ENCODE measurements around the gene AKAP7. TPM values are rescaled to one million over a fixed set of nuclear protein-coding genes. Genes with fewer than 3 reads are reported as not detected.

The AKAP7 gene
- polyA plus RNA-seq, 1 experiment = 0.63 TPM

DNA sequence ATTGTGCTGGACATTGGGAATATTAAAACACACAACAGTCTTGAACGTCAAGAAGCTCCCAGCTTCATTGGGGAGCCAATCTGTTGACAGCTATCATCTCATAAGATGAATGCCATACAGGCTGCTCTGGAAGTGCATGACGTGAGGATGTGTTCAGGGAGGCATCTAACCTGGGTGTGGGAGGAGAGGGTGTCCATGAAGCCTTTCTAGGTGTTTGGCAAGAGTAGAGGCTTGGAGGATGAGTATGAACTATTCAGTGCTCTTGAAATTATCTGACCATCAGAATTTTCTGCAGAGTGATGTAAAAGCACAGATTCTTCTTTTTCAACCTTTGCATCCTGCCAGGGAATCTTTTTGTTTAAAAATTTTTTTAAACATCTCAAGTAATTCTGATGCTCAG, 11.6 kb downstream of the AKAP7 start:
- ChIA-PET POLR2A (no interaction called here), CTCF (no interaction called here)
- TF ChIP-seq, protein P1, sequence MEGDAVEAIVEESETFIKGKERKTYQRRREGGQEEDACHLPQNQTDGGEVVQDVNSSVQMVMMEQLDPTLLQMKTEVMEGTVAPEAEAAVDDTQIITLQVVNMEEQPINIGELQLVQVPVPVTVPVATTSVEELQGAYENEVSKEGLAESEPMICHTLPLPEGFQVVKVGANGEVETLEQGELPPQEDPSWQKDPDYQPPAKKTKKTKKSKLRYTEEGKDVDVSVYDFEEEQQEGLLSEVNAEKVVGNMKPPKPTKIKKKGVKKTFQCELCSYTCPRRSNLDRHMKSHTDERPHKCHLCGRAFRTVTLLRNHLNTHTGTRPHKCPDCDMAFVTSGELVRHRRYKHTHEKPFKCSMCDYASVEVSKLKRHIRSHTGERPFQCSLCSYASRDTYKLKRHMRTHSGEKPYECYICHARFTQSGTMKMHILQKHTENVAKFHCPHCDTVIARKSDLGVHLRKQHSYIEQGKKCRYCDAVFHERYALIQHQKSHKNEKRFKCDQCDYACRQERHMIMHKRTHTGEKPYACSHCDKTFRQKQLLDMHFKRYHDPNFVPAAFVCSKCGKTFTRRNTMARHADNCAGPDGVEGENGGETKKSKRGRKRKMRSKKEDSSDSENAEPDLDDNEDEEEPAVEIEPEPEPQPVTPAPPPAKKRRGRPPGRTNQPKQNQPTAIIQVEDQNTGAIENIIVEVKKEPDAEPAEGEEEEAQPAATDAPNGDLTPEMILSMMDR (IDR thresholded peaks at IDR 0.05; ENCODE audit: insufficient read depth, low read depth, low read length) = no peak

DNA sequence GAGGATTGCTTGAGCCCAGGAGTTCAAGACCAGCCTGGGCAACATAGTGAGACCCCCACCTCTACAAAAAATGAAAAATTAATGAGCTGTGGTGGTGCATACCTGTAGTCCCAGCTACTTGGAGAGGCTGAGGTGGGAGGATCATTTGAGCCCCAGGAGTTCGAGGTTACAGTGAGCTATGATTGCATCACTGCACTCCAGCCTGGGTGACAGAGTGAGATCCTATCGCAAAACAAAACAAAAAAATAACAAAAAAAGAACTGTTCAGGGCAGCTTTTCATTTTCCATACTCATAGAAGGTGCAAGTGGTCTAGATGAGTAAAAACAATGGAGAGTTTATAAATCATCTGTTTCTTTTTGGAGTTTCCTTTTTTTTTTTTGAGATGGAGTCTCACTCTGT, 21.1 kb downstream of the AKAP7 start:
- CTCF ChIA-PET = interaction anchor here (0.6 to 0.9 kb wide), 2 partner anchors 11 to 12 kb away, joined by 3 to 4 read pairs; no protein-coding TSS in a partner anchor

More for the DNA sequence above, 11.6 kb downstream of the AKAP7 start:
- Histone ChIP-seq H3K27me3 (ENCODE audit: control insufficient read depth, insufficient read depth, low read length) (no peaks in the 10 kb centered on the region), H3K4me3 (ENCODE audit: low read depth, low read length) (no peak overlapping the region), H3K36me3 (ENCODE audit: control insufficient read depth, insufficient read depth, low read length) (no peaks in the 10 kb centered on the region)
- DNase-seq (ENCODE audit: low read depth) = no peak

DNA sequence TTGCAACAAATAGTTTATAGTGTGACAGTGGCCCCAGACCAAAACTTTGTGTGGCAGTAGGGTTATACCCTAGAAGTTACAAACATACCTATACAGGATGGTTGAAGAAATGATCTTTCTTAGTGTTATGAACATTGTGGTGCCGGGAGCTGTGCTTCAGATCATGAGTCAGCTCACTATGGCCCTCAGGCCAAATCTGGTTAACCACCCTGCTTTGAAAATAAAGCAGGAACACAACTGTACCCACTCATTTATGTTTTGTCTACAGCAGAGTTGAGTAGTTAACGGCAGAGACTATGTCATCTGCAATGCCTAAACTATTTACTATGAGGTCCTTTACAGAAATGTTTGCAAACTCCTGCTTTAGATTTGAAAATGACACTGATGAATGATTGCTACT, 24.3 kb downstream of the AKAP7 start:
- ChIA-PET POLR2A (no interaction called here), CTCF (interaction anchor here (0.6 kb wide), 1 partner anchor 12 kb away, joined by 3 read pairs; no protein-coding TSS in a partner anchor)
- H3K36me3 ChIP-seq (ENCODE audit: control insufficient read depth, insufficient read depth, low read length) = peaks cover 1% of the 10 kb centered on the region; the same call in 1 of the 2 replicates

More for the DNA sequence above, 21.1 kb downstream of the AKAP7 start:
- TF ChIP-seq, protein P1 (IDR thresholded peaks at IDR 0.05; ENCODE audit: insufficient read depth, low read depth, low read length) = no peak
- H3K27me3 ChIP-seq (ENCODE audit: control insufficient read depth, insufficient read depth, low read length) = no peaks in the 10 kb centered on the region
- POLR2A ChIA-PET = no interaction called here
- DNase-seq (ENCODE audit: low read depth) = no peak
- H3K4me3 ChIP-seq (ENCODE audit: low read depth, low read length) = no peak overlapping the region
- no peaks in the 10 kb centered on the region for H3K36me3 ChIP-seq (ENCODE audit: control insufficient read depth, insufficient read depth, low read length)

DNA sequence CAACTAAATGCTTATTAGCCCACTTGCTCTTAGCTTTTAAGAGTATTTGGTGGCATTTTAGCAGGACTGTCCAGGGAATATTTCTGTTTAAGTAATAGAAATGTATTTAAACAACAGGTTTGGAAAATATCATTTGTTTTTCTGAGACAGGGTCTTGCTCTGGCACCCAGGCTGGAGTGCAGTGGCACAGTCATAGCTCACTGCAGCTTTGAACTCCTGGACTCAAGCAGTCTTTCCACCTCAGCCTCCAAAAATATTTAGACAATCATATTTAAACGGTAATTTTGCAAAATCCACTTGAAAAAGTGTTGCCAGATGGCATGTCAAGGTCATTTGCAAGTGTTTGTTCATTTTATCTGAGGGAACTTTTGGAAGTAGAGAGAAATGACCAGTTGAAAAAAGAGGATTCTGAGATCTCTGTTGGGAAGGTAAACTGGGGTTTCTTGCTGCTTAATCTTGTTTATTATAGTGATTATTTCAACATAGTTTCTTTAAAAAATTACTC, 25.0 kb downstream of the AKAP7 start:
- no peak for DNase-seq (ENCODE audit: low read depth)
- CTCF ChIA-PET = interaction anchor here (0.6 to 0.7 kb wide), 2 partner anchors 12 to 535 kb away, joined by 3 read pairs; no protein-coding TSS in a partner anchor
- POLR2A ChIA-PET = no interaction called here
- H3K27me3 ChIP-seq (ENCODE audit: control insufficient read depth, insufficient read depth, low read length) = no peaks in the 10 kb centered on the region
- peaks cover 1% of the 10 kb centered on the region; the same call in 1 of the 2 replicates for H3K36me3 ChIP-seq (ENCODE audit: control insufficient read depth, insufficient read depth, low read length)
- no peak overlapping the region for H3K4me3 ChIP-seq (ENCODE audit: low read depth, low read length)
- TF ChIP-seq, protein P1 (IDR thresholded peaks at IDR 0.05; ENCODE audit: insufficient read depth, low read depth, low read length) = no peak

More for the DNA sequence above, 24.3 kb downstream of the AKAP7 start:
- TF ChIP-seq, protein P1 (IDR thresholded peaks at IDR 0.05; ENCODE audit: insufficient read depth, low read depth, low read length) = no peak
- Histone ChIP-seq H3K27me3 (ENCODE audit: control insufficient read depth, insufficient read depth, low read length) (no peaks in the 10 kb centered on the region), H3K4me3 (ENCODE audit: low read depth, low read length) (no peak overlapping the region)
- no peak for DNase-seq (ENCODE audit: low read depth)

DNA sequence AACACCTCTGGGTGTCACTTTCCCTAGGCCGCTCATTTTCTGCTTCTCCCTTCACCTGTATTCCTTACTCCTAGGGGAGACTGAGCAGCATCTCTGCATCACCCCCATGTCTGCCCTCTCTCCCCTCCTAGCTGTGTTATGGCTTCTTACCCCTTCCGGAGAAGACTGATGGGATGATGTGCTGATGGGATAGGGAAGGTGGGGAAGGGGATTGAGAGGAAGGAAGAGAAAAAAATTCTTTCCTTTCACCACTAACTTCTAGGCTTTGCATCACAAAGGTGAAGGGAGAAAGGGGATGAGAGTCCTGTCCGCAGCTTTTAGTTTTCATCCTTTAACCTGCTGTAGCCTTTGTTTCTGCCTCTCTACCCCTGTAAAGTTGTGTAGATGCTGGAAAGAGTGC, 26.7 kb downstream of the AKAP7 start:
- POLR2A ChIA-PET = no interaction called here
- Histone ChIP-seq H3K27me3 (ENCODE audit: control insufficient read depth, insufficient read depth, low read length) (no peaks in the 10 kb centered on the region), H3K36me3 (ENCODE audit: control insufficient read depth, insufficient read depth, low read length) (peaks cover 1% of the 10 kb centered on the region; the same call in 1 of the 2 replicates), H3K4me3 (ENCODE audit: low read depth, low read length) (no peak overlapping the region)
- TF ChIP-seq, protein P1 (IDR thresholded peaks at IDR 0.05; ENCODE audit: insufficient read depth, low read depth, low read length) = no peak
- CTCF ChIA-PET = no interaction called here
- DNase-seq (ENCODE audit: low read depth) = no peak
